ENCODE data around the gene OARD1.

GRCh38 chr6:41058783-41059181 is 13.4 kb downstream of the OARD1 start:
- TF ChIP-seq CTCF (conservative IDR thresholded peaks at IDR 0.05; ENCODE audit: low read depth, low read length) (no peak), EZH2 (IDR thresholded peaks at IDR 0.05; ENCODE audit: low read length, unreplicated experiment) (no peak)
